Neural cell (in vitro differentiated cells): ENCODE data around the gene MAP2K4. TPM values are rescaled to one million over a fixed set of nuclear protein-coding genes. Genes with fewer than 3 reads are reported as not detected.

Source experiments
- H2AFZ ChIP-seq: fragments of 200-600, 300-800 bp; sonication (generic), shearing (Covaris generic); 2 replicates; pipeline ENCODE4 v1.6.0; 2014; ENCODE audit warnings: low read depth, mild to moderate bottlenecking, antibody characterized with exemption, low read length, moderate library complexity
- H3F3A ChIP-seq: fragments of 200-600 bp; shearing (Covaris generic); 2 replicates; pipeline ENCODE4 v1.6.1; 2016; ENCODE audit warnings: mild to moderate bottlenecking, moderate library complexity, mixed read lengths, antibody characterized with exemption, low read length; ENCODE audit not compliant: insufficient read depth, poor library complexity, severe bottlenecking
- H3K27ac ChIP-seq: fragments of 200-600, 300-800 bp; sonication (generic), shearing (Covaris generic); 2 replicates; pipeline ENCODE4 v1.5.1; 2014; ENCODE audit warnings: mild to moderate bottlenecking, low read length, moderate library complexity
- H3K27me3 ChIP-seq: fragments of 300-800, 200-600 bp; sonication (generic), shearing (Covaris generic); 2 replicates; pipeline ENCODE4 v1.6.0; 2014; ENCODE audit warnings: mild to moderate bottlenecking, low read depth, low read length, moderate library complexity; ENCODE audit not compliant: insufficient read depth
- H3K36me3 ChIP-seq: fragments of 300-800, 200-600 bp; sonication (generic), shearing (Covaris generic); 2 replicates; pipeline ENCODE4 v1.5.1; 2014; ENCODE audit warnings: mild to moderate bottlenecking, antibody characterized with exemption, low read length, moderate library complexity; ENCODE audit not compliant: insufficient read depth
- H3K4me2 ChIP-seq: fragments of 300-800, 200-600 bp; sonication (generic), shearing (Covaris generic); 2 replicates; pipeline ENCODE4 v1.6.0; 2014; ENCODE audit warnings: mild to moderate bottlenecking, low read length
- H3K4me3 ChIP-seq: fragments of 300-800, 200-600 bp; sonication (generic), shearing (Covaris generic); 2 replicates; pipeline ENCODE4 v1.5.1; 2014; ENCODE audit warnings: mild to moderate bottlenecking, low read length, moderate library complexity
- H3K79me2 ChIP-seq: fragments of 200-600 bp; shearing (Covaris generic); replicated peaks from 2 replicates; pipeline ENCODE4 v1.6.0; 2014; ENCODE audit warnings: mild to moderate bottlenecking, low read length, moderate library complexity; ENCODE audit not compliant: insufficient read depth
- H3K9ac ChIP-seq: fragments of 300-800, 200-600 bp; sonication (generic), shearing (Covaris generic); 2 replicates; pipeline ENCODE4 v1.6.1; 2016; ENCODE audit warnings: mild to moderate bottlenecking, low read length, mixed read lengths
- H3K9me2 ChIP-seq: fragments of 200-600 bp; shearing (Covaris generic); 2 replicates; pipeline ENCODE4 v1.6.1; 2016; ENCODE audit warnings: mild to moderate bottlenecking, low read length, mixed read lengths; ENCODE audit not compliant: insufficient read depth
- H3K9me3 ChIP-seq: fragments of 200-600, 300-800 bp; sonication (generic), shearing (Covaris generic); 2 replicates; pipeline ENCODE4 v1.6.1; 2016; ENCODE audit warnings: mild to moderate bottlenecking, mixed run types, low read length, moderate library complexity, mixed read lengths
- H4K20me1 ChIP-seq: fragments of 200-600 bp; shearing (Covaris generic); 2 replicates; pipeline ENCODE4 v1.6.1; 2016; ENCODE audit warnings: mild to moderate bottlenecking, mixed run types; ENCODE audit not compliant: insufficient read depth
- EP300 ChIP-seq: fragments of 450-650 bp; conservative IDR thresholded peaks from 2 replicates; pipeline ENCODE4 v1.6.1; 2014; ENCODE audit warnings: antibody characterized with exemption, mild to moderate bottlenecking, moderate library complexity; ENCODE audit not compliant: poor library complexity, severe bottlenecking
- EZH2 ChIP-seq: fragments of 200-600, 300-800 bp; shearing (Covaris generic), sonication (generic); IDR thresholded peaks from 2 replicates; pipeline ENCODE4 v1.6.1; 2014; ENCODE audit warnings: antibody characterized with exemption, low read length, borderline replicate concordance, mild to moderate bottlenecking; ENCODE audit not compliant: insufficient read depth, poor library complexity, severe bottlenecking
- MXI1 ChIP-seq: fragments of 450-650 bp; conservative IDR thresholded peaks from 2 replicates; pipeline ENCODE4 v1.6.1; 2014; ENCODE audit warnings: antibody characterized with exemption, mild to moderate bottlenecking; ENCODE audit not compliant: poor library complexity, severe bottlenecking
- POLR2AphosphoS5 ChIP-seq: IDR thresholded peaks from 2 replicates; pipeline ENCODE4 v1.6.1; 2012
- RAD21 ChIP-seq: fragments of 450-650 bp; conservative IDR thresholded peaks from 2 replicates; pipeline ENCODE4 v1.6.1; 2014; ENCODE audit warnings: antibody characterized with exemption, mild to moderate bottlenecking, moderate library complexity
- SMC3 ChIP-seq: fragments of 450-650 bp; conservative IDR thresholded peaks from 2 replicates; pipeline ENCODE4 v1.6.1; 2014; ENCODE audit warnings: antibody characterized with exemption, mild to moderate bottlenecking, moderate library complexity; ENCODE audit not compliant: poor library complexity
- TAF1 ChIP-seq: IDR thresholded peaks from 2 replicates; pipeline ENCODE4 v1.6.1; 2012; ENCODE audit warnings: low read depth
- polyA plus RNA-seq: library from polyadenylated mRNA; depleted of rRNA; stranded (reverse); fragments of >200 nt; gene quantifications from 2 replicates; pipeline ENCODE4 v1.2.3, GENCODE V29; 2014
- TF ChIP-seq, protein P1 (sequence below): fragments of 450-650 bp; IDR thresholded peaks from 2 replicates; pipeline ENCODE4 v1.5.1; 2014; ENCODE audit warnings: antibody characterized with exemption, mild to moderate bottlenecking, moderate library complexity; ENCODE audit not compliant: poor library complexity, severe bottlenecking
- TF ChIP-seq, protein P2 (sequence below): IDR thresholded peaks from 2 replicates; pipeline ENCODE4 v1.6.1; 2012; ENCODE audit warnings: borderline replicate concordance

The MAP2K4 gene
- polyA plus RNA-seq, 1 donor from 2014 or later: 78.4 TPM

DNA sequence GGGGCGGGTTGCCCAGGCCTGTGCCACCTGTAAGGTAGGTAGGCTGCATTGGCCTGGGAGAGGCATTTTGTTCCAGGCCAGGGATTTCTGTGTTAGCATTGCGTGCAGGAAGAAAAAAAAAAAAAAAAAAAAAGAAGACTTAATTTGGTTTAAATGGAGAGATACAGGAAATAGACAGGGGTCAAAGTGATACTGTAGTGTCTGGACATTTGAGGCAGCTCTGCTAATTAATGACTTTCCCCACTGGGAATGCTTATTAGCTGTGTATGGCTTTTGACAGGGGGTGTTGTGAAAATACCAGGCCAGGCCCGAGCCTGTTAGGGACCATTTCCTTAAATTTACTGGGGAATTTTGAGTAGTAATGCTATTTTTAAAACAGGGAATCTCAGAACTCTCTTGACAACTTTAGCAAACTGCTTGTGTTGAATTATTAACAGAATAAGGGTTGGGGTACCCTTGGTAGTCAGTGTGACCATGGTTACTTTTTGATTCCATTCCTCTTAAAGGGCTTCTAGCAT is 1.0 kb downstream of the MAP2K4 start:
- H3K4me2 ChIP-seq: peak overlapping the region; percentile 98
- peaks cover 5% of the 10 kb centered on the region for H3K27me3 ChIP-seq
- TF ChIP-seq SMC3 (no peak), POLR2AphosphoS5 (no peak), EZH2 (no peak), TAF1 (no peak), RAD21 (no peak), EP300 (no peak), MXI1 (no peak)
- TF ChIP-seq, protein P1, sequence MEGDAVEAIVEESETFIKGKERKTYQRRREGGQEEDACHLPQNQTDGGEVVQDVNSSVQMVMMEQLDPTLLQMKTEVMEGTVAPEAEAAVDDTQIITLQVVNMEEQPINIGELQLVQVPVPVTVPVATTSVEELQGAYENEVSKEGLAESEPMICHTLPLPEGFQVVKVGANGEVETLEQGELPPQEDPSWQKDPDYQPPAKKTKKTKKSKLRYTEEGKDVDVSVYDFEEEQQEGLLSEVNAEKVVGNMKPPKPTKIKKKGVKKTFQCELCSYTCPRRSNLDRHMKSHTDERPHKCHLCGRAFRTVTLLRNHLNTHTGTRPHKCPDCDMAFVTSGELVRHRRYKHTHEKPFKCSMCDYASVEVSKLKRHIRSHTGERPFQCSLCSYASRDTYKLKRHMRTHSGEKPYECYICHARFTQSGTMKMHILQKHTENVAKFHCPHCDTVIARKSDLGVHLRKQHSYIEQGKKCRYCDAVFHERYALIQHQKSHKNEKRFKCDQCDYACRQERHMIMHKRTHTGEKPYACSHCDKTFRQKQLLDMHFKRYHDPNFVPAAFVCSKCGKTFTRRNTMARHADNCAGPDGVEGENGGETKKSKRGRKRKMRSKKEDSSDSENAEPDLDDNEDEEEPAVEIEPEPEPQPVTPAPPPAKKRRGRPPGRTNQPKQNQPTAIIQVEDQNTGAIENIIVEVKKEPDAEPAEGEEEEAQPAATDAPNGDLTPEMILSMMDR: no peak
- TF ChIP-seq, protein P2, sequence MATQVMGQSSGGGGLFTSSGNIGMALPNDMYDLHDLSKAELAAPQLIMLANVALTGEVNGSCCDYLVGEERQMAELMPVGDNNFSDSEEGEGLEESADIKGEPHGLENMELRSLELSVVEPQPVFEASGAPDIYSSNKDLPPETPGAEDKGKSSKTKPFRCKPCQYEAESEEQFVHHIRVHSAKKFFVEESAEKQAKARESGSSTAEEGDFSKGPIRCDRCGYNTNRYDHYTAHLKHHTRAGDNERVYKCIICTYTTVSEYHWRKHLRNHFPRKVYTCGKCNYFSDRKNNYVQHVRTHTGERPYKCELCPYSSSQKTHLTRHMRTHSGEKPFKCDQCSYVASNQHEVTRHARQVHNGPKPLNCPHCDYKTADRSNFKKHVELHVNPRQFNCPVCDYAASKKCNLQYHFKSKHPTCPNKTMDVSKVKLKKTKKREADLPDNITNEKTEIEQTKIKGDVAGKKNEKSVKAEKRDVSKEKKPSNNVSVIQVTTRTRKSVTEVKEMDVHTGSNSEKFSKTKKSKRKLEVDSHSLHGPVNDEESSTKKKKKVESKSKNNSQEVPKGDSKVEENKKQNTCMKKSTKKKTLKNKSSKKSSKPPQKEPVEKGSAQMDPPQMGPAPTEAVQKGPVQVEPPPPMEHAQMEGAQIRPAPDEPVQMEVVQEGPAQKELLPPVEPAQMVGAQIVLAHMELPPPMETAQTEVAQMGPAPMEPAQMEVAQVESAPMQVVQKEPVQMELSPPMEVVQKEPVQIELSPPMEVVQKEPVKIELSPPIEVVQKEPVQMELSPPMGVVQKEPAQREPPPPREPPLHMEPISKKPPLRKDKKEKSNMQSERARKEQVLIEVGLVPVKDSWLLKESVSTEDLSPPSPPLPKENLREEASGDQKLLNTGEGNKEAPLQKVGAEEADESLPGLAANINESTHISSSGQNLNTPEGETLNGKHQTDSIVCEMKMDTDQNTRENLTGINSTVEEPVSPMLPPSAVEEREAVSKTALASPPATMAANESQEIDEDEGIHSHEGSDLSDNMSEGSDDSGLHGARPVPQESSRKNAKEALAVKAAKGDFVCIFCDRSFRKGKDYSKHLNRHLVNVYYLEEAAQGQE: no peak
- no peaks in the 10 kb centered on the region for H4K20me1 ChIP-seq
- H3F3A ChIP-seq: no peaks in the 10 kb centered on the region
- no peak overlapping the region for H2AFZ ChIP-seq
- no peaks in the 10 kb centered on the region for H3K9me3 ChIP-seq
- H3K79me2 ChIP-seq: peaks cover 53% of the 10 kb centered on the region
- H3K4me3 ChIP-seq: peak overlapping the region; percentile 78
- H3K27ac ChIP-seq: peak overlapping the region; percentile 70
- H3K36me3 ChIP-seq: no peaks in the 10 kb centered on the region
- no peaks in the 10 kb centered on the region for H3K9me2 ChIP-seq
- H3K9ac ChIP-seq: peak overlapping the region; percentile 90

DNA sequence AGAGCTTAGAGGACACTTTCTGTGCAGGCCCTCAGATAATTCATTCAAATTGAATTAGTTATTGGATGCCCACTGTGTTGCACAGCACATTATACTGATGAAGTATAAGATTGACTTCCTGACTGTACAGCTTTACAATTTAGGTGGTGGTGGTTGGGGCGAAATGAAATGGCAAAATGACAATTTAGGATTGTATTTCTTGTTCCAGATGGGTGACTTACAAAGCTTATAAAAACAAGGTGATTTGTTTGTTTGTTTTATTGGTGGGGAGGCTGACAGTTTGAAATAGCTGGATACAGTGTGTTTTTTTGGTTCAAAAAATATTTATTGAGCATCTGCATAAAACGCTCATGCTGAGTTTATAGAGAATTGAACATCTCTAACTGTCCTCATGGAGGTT is 1.6 kb downstream of the MAP2K4 start:
- Histone ChIP-seq H3K27me3 (peaks cover 5% of the 10 kb centered on the region), H2AFZ (no peak overlapping the region), H3F3A (no peaks in the 10 kb centered on the region), H3K9me3 (no peaks in the 10 kb centered on the region), H4K20me1 (no peaks in the 10 kb centered on the region), H3K9ac (peak overlapping the region; percentile 90), H3K27ac (no peak overlapping the region), H3K79me2 (peaks cover 60% of the 10 kb centered on the region), H3K4me3 (peak overlapping the region; percentile 78), H3K4me2 (peak overlapping the region; percentile 98), H3K36me3 (no peaks in the 10 kb centered on the region), H3K9me2 (no peaks in the 10 kb centered on the region)
- TF ChIP-seq EZH2 (no peak), POLR2AphosphoS5 (no peak), MXI1 (no peak), TAF1 (no peak), EP300 (no peak), SMC3 (no peak), RAD21 (no peak)
- TF ChIP-seq, protein P1: no peak
- TF ChIP-seq, protein P2: no peak
